ENCODE results near the gene PRDM5. TPM values are rescaled to one million over a fixed set of nuclear protein-coding genes. Genes with fewer than 3 reads are reported as not detected.

The PRDM5 gene
- total and polyA plus RNA-seq, 2 of the 13 experiments (the other 11 are each of a cell fraction or from before 2014, with no cell fraction given): not detected

DNA sequence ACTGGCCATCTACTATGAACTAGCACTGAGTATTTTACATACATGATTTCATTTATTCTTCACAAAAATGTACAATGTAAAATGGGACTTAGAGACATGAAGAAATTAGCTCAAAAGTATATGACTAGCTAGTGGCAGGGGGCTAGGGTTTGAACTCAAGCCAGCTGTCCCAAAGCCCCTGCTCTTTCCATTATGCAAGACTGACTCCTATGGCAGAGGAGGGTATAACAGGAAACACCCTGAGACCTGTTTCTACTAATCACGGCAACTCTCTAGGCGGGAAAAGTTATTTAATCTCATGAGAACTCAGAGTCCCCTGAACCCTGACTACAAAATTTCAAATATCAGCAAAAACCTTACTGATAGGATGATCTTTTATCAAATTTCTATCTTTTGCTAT lies 150.6 kb downstream of the PRDM5 start:
- no peaks in the 10 kb centered on the region for H3K79me2 ChIP-seq (ENCODE audit: insufficient read depth, low read length)
- intact Hi-C loops (cut with micrococcal nuclease; ENCODE audit: unreplicated experiment): no loop called here
- H3K9me3 ChIP-seq (ENCODE audit: low read length): no peaks in the 10 kb centered on the region
- no peak overlapping the region for H3K4me2 ChIP-seq (ENCODE audit: low read depth, low read length)
- H3K27me3 ChIP-seq (ENCODE audit: control insufficient read depth in 1 of 2, insufficient read depth in 2 of 2, low read length in 2 of 2): no peaks in the 10 kb centered on the region
- no peaks in the 10 kb centered on the region for H4K20me1 ChIP-seq (ENCODE audit: insufficient read depth, low read length)
- no peak for FAIRE-seq
- H2AFZ ChIP-seq (ENCODE audit: low read length): no peak overlapping the region
- H3K36me3 ChIP-seq (replicated peaks in 1 of 2; ENCODE audit: control insufficient read depth in 1 of 2, insufficient read depth in 2 of 2, low read length in 2 of 2): no peaks in the 10 kb centered on the region
- peak; percentile 1 for DNase-seq (ENCODE audit: low spot score)
- ChIA-PET CTCF (ENCODE audit: low intra/inter-chr PET ratio, low total read pairs) (no interaction called here), POLR2A (no interaction called here)
- H3K4me1 ChIP-seq (ENCODE audit: insufficient read depth, low read length): no peaks in the 10 kb centered on the region
- no peak overlapping the region for H3K27ac ChIP-seq (ENCODE audit: extremely low read length, insufficient read depth, low read length)
- BruUV-seq (replicated peaks): no TSS peak
- TF ChIP-seq ZNF557 (CRISPR knock-in tag; IDR thresholded peaks at IDR 0.05): no peak
- TF ChIP-seq KDM4B (CRISPR knock-in tag; IDR thresholded peaks at IDR 0.05): no peak
- no peak for TF ChIP-seq ZNF644 (CRISPR knock-in tag; IDR thresholded peaks at IDR 0.05; ENCODE audit: low read depth)
- peak; percentile 24; the same call in 1 of the 2 replicates for TF ChIP-seq STAG1 (CRISPR knock-in tag; IDR thresholded peaks at IDR 0.05)
- no peak for TF ChIP-seq ZNF563 (CRISPR knock-in tag; IDR thresholded peaks at IDR 0.05)
- TF ChIP-seq, protein P1, sequence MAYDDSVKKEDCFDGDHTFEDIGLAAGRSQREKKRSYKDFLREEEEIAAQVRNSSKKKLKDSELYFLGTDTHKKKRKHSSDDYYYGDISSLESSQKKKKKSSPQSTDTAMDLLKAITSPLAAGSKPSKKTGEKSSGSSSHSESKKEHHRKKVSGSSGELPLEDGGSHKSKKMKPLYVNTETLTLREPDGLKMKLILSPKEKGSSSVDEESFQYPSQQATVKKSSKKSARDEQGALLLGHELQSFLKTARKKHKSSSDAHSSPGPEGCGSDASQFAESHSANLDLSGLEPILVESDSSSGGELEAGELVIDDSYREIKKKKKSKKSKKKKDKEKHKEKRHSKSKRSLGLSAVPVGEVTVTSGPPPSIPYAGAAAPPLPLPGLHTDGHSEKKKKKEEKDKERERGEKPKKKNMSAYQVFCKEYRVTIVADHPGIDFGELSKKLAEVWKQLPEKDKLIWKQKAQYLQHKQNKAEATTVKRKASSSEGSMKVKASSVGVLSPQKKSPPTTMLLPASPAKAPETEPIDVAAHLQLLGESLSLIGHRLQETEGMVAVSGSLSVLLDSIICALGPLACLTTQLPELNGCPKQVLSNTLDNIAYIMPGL (CRISPR knock-in tag; IDR thresholded peaks at IDR 0.05; ENCODE audit: borderline replicate concordance in 1 of 2, low read depth in 1 of 2): no peak
- no peak for TF ChIP-seq KDM2A (CRISPR knock-in tag; IDR thresholded peaks at IDR 0.05; ENCODE audit: borderline replicate concordance, low read depth)
- TF ChIP-seq MAFK (conservative IDR thresholded peaks at IDR 0.05 in 1 of 2, IDR thresholded peaks at IDR 0.05 in 1 of 2; ENCODE audit: low read length in 2 of 2): 0 out of 4 replicates have a peak, but pooled peaks of 1 of the 2 experiments have one; percentile 2
- TF ChIP-seq CEBPG (CRISPR knock-in tag; IDR thresholded peaks at IDR 0.05): no peak
- no peak for TF ChIP-seq ZNF556 (CRISPR knock-in tag; IDR thresholded peaks at IDR 0.05; ENCODE audit: borderline replicate concordance)
- ATAC-seq: no peak
- H3K4me3 ChIP-seq (replicated peaks in 1 of 3; ENCODE audit: insufficient read depth in 1 of 3, low read depth in 2 of 3, low read length in 3 of 3): no peak overlapping the region
- WGBS (ENCODE audit: low lambda C conversion rate): 50% methylated on average over 2 of the region's 2 CpGs
- no peak overlapping the region for H3K9ac ChIP-seq (ENCODE audit: insufficient read depth, low read depth, low read length)
- in situ Hi-C loops (cut with HindIII; ENCODE audit: extremely low pct_ligation_motif_present, low pct_unique_long_range_greater_than_20kb): no loop called here
